Sigmoid colon (tissue), 4 donors: ENCODE data around the gene FAM174C.
A peak's percentile ranks its signal among the peaks of the same experiment; 100 is the strongest.

Source experiments
- EP300 ChIP-seq, 4 donors: sonication (generic); formaldehyde crosslinking; IDR thresholded peaks; one replicate each; pipeline ENCODE4 v1.6.1; 2017; ENCODE audit warnings: antibody characterized with exemption in 4 of 4
- POLR2AphosphoS5 ChIP-seq, 4 donors: sonication (generic); formaldehyde crosslinking; IDR thresholded peaks; one replicate each; pipeline ENCODE4 v1.6.1; 2017; ENCODE audit warnings: antibody characterized with exemption in 4 of 4
- TF ChIP-seq, protein P1 (sequence below), 4 experiments: fragments of 450-650 bp in 3 of 4; fragments of 200-600 bp in 1 of 4; IDR thresholded peaks; one replicate each; pipeline ENCODE4 v1.5.1; 2016 to 2019; ENCODE audit warnings: antibody characterized with exemption in 4 of 4, mild to moderate bottlenecking in 3 of 4, moderate library complexity in 2 of 4

DNA sequence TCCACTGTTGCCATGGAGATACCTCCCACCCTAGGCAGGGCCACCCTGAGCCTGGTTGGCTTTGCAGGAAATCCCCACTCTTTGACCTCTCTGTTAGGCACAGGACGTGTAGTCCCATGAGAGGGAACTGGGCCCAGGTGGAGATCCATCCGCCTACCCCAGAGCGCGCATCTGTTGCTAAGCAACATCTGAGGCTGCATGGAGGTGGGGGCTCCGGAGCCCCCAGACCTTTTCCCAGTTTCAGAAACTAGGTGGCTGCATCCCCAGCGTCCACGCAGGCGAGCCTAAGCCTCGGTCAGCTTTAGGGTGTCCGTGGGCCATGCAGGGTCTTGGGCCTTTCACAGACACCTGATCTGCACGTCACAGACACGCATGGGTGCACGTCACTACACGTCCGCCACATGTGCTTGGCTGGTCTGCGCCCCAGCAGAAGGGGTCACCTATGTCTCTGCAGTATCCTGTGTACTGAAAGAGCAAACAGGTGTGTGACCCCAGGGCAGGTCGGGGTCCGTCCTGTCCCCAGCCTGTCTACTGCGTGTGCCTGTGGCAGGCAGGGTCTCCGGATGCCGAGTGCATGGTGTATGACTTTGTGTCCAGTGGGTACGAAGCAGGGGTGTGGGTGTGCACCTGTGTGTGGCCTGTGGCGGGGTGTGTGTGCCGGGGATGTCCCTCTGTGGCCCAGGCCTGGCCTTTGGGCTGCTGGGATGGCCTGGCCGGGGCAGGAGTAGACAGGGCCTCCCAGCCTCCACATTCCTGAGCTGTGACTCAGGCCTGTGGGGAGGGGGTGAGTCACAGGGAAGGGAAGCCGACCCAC, 10.3 kb upstream of the FAM174C start:
- TF ChIP-seq POLR2AphosphoS5 (IDR thresholded peaks at IDR 0.05) (peak in 1 of 4 donors; percentile 60), EP300 (IDR thresholded peaks at IDR 0.05) (peak in 1 of 4 donors; percentile 5)
- TF ChIP-seq, protein P1, sequence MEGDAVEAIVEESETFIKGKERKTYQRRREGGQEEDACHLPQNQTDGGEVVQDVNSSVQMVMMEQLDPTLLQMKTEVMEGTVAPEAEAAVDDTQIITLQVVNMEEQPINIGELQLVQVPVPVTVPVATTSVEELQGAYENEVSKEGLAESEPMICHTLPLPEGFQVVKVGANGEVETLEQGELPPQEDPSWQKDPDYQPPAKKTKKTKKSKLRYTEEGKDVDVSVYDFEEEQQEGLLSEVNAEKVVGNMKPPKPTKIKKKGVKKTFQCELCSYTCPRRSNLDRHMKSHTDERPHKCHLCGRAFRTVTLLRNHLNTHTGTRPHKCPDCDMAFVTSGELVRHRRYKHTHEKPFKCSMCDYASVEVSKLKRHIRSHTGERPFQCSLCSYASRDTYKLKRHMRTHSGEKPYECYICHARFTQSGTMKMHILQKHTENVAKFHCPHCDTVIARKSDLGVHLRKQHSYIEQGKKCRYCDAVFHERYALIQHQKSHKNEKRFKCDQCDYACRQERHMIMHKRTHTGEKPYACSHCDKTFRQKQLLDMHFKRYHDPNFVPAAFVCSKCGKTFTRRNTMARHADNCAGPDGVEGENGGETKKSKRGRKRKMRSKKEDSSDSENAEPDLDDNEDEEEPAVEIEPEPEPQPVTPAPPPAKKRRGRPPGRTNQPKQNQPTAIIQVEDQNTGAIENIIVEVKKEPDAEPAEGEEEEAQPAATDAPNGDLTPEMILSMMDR (IDR thresholded peaks at IDR 0.05): no peak
